Kidney (tissue), 14 donors: Measurements from ENCODE around the gene HCK. TPM values are rescaled to one million over a fixed set of nuclear protein-coding genes. Genes with fewer than 3 reads are reported as not detected.

Source experiments
- DNase-seq, 5 donors: peaks; one replicate each; pipeline ENCODE4 v3.0.0-alpha.2; 2013 to 2020
- FAIRE-seq: peaks from 2 replicates; lab custom pipeline; 2012; peaks lifted over from hg19 to GRCh38; lab: Jason Lieb, UNC
- H3K27ac ChIP-seq, 2 donors: one replicate each; pipeline ENCODE4 v1.7.0; 2013; ENCODE audit warnings: low read depth in 2 of 2, low read length in 2 of 2, inconsistent platforms in 1 of 2
- H3K27me3 ChIP-seq: one replicate; pipeline ENCODE4 v1.7.1; 2013; ENCODE audit warnings: low read length, inconsistent platforms; ENCODE audit not compliant: control insufficient read depth, insufficient read depth
- H3K36me3 ChIP-seq, 3 donors: one replicate each; pipeline versions ENCODE4 v1.7.0 to v1.7.1; 2013; ENCODE audit warnings: low read length in 3 of 3, control low read depth in 1 of 3, inconsistent platforms in 1 of 3; ENCODE audit not compliant: insufficient read depth in 3 of 3, control insufficient read depth in 2 of 3
- H3K4me1 ChIP-seq, 3 donors: one replicate each; pipeline versions ENCODE4 v1.7.0 to v1.7.1; 2013; ENCODE audit warnings: low read length in 3 of 3, inconsistent platforms in 1 of 3, low read depth in 1 of 3; ENCODE audit not compliant: control insufficient read depth in 2 of 3, insufficient read depth in 2 of 3
- H3K4me3 ChIP-seq, 3 donors: one replicate each; pipeline versions ENCODE4 v1.7.0 to v1.8.1; 2013; ENCODE audit warnings: low read length in 3 of 3, control low read depth in 1 of 3, inconsistent platforms in 1 of 3
- H3K9ac ChIP-seq, 3 donors: one replicate each; pipeline versions ENCODE4 v1.7.0 to v1.7.1; 2013; ENCODE audit warnings: low read length in 3 of 3, control low read depth in 1 of 3, inconsistent platforms in 1 of 3
- H3K9me3 ChIP-seq, 3 donors: one replicate each; pipeline versions ENCODE4 v1.7.0 to v1.7.1; 2013; ENCODE audit warnings: low read length in 3 of 3, control low read depth in 1 of 3, inconsistent platforms in 1 of 3; ENCODE audit not compliant: control insufficient read depth in 2 of 3, insufficient read depth in 1 of 3
- intact Hi-C: fragments of 100-400 bp; cut with DNase I; formaldehyde crosslinking; loops from one replicate; pipeline ENCODE4 v1.11.1; 2022
- polyA plus RNA-seq: library from polyadenylated mRNA; stranded (reverse); fragments of 350-450 nt; fragmentation: Illumina TruSeq; extraction: RNeasy Lipid Tissue Mini Kit (QIAGEN cat#74804); gene quantifications from one replicate; pipeline ENCODE4 v1.2.3, GENCODE V29; 2014; ENCODE audit warnings: low read depth, low replicate concordance; ENCODE audit not compliant: insufficient read depth
- total RNA-seq: library from RNA; stranded (reverse); fragmentation: NEBNext Ultra II Directional; extraction: Animal tissue kit (Norgen Biotek cat#: 25700); gene quantifications from one replicate; pipeline ENCODE4 v1.2.1, GENCODE V29; 2021
- TF ChIP-seq, protein P1 (sequence below): IDR thresholded peaks from 3 replicates; pipeline ENCODE4 v1.5.1; 2012; ENCODE audit warnings: mild to moderate bottlenecking, moderate library complexity, borderline replicate concordance; ENCODE audit not compliant: insufficient read depth; ENCODE audit errors: extremely low read depth
- donor health status: control.
- donor health status: control.
- donor health status: control.
- donor health status: control.
- donor health status: control.
- donor health status: DM: yes; HTN: yes; CAD: no.
- donor health status: Normal renal cell carcinoma (clear cell type).

Gene HCK
- total and polyA plus RNA-seq, 2 donors from 2014 or later, result 3.9 to 24.0 TPM

DNA sequence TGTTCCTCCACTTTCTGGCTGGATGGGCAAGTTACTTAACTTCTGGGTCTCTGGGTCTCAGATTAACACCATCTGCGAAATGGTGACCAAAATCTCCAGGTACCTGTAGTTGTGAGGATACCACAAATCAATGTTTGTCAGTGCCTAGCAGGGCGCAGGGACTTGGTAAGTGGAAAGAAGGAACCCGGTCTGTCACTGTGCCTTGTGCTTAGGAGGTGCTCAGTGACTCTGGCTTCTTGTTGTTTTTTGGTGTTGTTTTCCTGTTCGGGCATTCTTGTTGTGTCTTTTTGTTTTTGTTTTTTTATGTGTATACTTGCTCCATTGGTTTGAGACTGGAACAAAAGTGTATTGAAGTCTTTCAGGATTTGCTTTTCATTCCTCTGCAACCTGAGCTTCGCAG lies 75.3 kb downstream of the HCK start:
- no peak for DNase-seq

DNA sequence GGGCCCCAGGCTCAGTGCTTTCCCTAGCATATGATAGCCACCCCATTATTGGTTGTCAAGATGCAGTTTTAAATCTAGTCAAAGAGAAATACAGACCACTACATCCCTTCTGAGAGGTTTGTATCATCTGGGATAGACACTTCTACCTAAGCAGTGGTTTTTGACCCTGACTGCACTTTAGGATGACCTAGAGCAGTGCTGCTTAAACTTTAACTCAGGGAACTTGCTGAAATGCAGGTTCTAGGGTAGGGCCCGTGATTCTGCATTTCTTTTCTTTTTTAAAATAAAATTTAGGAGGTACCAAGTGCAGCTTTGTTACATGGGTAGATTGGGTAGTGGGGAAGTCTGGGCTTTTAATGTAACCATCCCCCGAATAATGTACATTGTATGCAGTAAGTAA lies 76.1 kb downstream of the HCK start:
- FAIRE-seq, result no peak
- intact Hi-C loops, result no loop called here
- Histone ChIP-seq H3K27ac (no peak overlapping the region), H3K4me3 (no peak overlapping the region), H3K9ac (no peak overlapping the region), H3K27me3 (no peaks in the 10 kb centered on the region), H3K36me3 (peaks cover 0 to 3% (median 0%) of the 10 kb centered on the region in 3 donors), H3K9me3 (no peaks in the 10 kb centered on the region), H3K4me1 (peaks cover 0 to 18% (median 3%) of the 10 kb centered on the region in 3 donors)
- TF ChIP-seq, protein P1, sequence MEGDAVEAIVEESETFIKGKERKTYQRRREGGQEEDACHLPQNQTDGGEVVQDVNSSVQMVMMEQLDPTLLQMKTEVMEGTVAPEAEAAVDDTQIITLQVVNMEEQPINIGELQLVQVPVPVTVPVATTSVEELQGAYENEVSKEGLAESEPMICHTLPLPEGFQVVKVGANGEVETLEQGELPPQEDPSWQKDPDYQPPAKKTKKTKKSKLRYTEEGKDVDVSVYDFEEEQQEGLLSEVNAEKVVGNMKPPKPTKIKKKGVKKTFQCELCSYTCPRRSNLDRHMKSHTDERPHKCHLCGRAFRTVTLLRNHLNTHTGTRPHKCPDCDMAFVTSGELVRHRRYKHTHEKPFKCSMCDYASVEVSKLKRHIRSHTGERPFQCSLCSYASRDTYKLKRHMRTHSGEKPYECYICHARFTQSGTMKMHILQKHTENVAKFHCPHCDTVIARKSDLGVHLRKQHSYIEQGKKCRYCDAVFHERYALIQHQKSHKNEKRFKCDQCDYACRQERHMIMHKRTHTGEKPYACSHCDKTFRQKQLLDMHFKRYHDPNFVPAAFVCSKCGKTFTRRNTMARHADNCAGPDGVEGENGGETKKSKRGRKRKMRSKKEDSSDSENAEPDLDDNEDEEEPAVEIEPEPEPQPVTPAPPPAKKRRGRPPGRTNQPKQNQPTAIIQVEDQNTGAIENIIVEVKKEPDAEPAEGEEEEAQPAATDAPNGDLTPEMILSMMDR, result no peak
- no peak for DNase-seq

More for the DNA sequence above, 75.3 kb downstream of the HCK start:
- intact Hi-C loops, result no loop called here
- Histone ChIP-seq H3K4me3 (no peak overlapping the region), H3K27ac (no peak overlapping the region), H3K9ac (no peak overlapping the region), H3K36me3 (peaks cover 0 to 3% (median 0%) of the 10 kb centered on the region in 3 donors), H3K4me1 (peaks cover 0 to 18% (median 3%) of the 10 kb centered on the region in 3 donors), H3K9me3 (no peaks in the 10 kb centered on the region), H3K27me3 (no peaks in the 10 kb centered on the region)
- TF ChIP-seq, protein P1, result no peak
- no peak for FAIRE-seq

DNA sequence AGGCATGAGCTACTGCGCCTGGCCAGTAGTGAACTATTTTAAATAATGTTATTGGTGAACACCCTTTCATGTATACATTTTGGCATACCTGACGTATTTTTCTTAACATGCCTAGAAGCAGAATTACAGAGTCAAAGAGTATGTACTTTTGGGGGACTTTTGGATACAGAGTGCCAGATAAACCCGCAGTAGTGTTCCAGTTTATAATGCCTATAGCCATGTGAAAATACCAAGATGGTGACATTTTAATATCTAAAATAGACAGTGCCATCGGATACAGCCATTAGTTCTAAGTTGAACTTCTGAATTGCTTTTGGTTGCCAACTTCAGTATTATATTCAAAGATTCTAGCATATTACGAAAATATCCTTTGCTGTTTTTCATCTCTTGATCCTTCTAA lies 77.8 kb downstream of the HCK start:
- Histone ChIP-seq H3K9me3 (no peaks in the 10 kb centered on the region), H3K4me3 (no peak overlapping the region), H3K9ac (no peak overlapping the region), H3K27ac (no peak overlapping the region), H3K27me3 (no peaks in the 10 kb centered on the region), H3K36me3 (no peaks in the 10 kb centered on the region), H3K4me1 (peaks cover 0 to 18% (median 3%) of the 10 kb centered on the region in 3 donors)
- intact Hi-C loops, result no loop called here
- TF ChIP-seq, protein P1, result no peak
- no peak for DNase-seq
- FAIRE-seq, result no peak

DNA sequence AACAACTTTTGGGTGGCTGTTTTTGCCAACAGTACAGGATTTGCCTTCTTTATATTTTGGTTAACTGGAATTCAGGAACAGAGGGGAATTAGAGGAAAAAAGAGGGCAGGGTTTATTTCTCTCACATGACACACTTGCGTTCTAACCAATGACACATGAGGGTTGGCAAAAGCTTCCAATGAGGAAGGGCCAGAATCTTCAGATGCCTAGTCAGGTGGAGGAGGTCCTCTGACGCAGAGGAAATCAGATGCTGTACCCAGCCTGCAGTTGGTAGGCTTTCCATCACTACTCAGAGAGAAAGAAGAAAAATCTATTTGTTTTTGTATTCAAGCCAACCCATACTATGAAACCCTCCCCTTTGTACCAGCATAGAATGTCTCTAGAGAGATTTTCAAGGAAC lies 78.3 kb downstream of the HCK start:
- intact Hi-C loops, result no loop called here
- H3K27ac ChIP-seq, result no peak overlapping the region
- no peak for FAIRE-seq
- H3K9ac ChIP-seq, result no peak overlapping the region
- TF ChIP-seq, protein P1, result no peak
- no peaks in the 10 kb centered on the region for H3K9me3 ChIP-seq
- H3K27me3 ChIP-seq, result no peaks in the 10 kb centered on the region
- no peak overlapping the region for H3K4me3 ChIP-seq
- no peaks in the 10 kb centered on the region for H3K36me3 ChIP-seq
- H3K4me1 ChIP-seq, result peaks cover 0 to 18% (median 3%) of the 10 kb centered on the region in 3 donors
- DNase-seq, result peak in 1 of 5 donors; percentile 13
